Endodermal cell (in vitro differentiated cells): ENCODE results near the gene CD74. TPM values are rescaled to one million over a fixed set of nuclear protein-coding genes. Genes with fewer than 3 reads are reported as not detected.
A peak's percentile ranks its signal among the peaks of the same experiment; 100 is the strongest.

Experiments
- DNase-seq: peaks from one replicate; pipeline ENCODE4 v3.0.0-alpha.2; 2017
- H3K27ac ChIP-seq: 2 replicates; pipeline ENCODE4 v1.5.1; 2013; ENCODE audit warnings: mild to moderate bottlenecking, low read depth, low read length, moderate library complexity
- H3K27me3 ChIP-seq: 2 replicates; pipeline ENCODE4 v1.6.1; 2013; ENCODE audit warnings: mild to moderate bottlenecking, low read length, moderate library complexity; ENCODE audit not compliant: insufficient read depth, control insufficient read depth, poor library complexity, severe bottlenecking
- H3K36me3 ChIP-seq: 2 replicates; pipeline ENCODE4 v1.7.0; 2013; ENCODE audit warnings: mild to moderate bottlenecking, low read length, moderate library complexity; ENCODE audit not compliant: control insufficient read depth, insufficient read depth
- H3K4me1 ChIP-seq: one replicate; pipeline ENCODE4 v1.7.0; 2013; ENCODE audit warnings: low read length; ENCODE audit not compliant: control insufficient read depth, insufficient read depth
- H3K4me3 ChIP-seq: 2 replicates; pipeline ENCODE4 v1.5.1; 2013; ENCODE audit warnings: mild to moderate bottlenecking, low read length, moderate library complexity
- H3K9ac ChIP-seq: 2 replicates; pipeline ENCODE4 v1.6.1; 2013; ENCODE audit warnings: mild to moderate bottlenecking, low read length, moderate library complexity; ENCODE audit not compliant: poor library complexity, severe bottlenecking; ENCODE audit errors: extremely low read depth
- H3K9me3 ChIP-seq: 2 replicates; pipeline ENCODE4 v1.6.1; 2013; ENCODE audit warnings: mild to moderate bottlenecking, low read length, moderate library complexity; ENCODE audit not compliant: control insufficient read depth
- H3K27ac Mint-ChIP-seq: 2 replicates; pipeline ENCODE4 v1.8.0; 2020; ENCODE audit warnings: mixed read lengths
- H3K27me3 Mint-ChIP-seq: 2 replicates; pipeline ENCODE4 v1.8.0; 2021; ENCODE audit warnings: mild to moderate bottlenecking, mixed read lengths; ENCODE audit not compliant: insufficient read depth
- H3K36me3 Mint-ChIP-seq: 2 replicates; pipeline ENCODE4 v1.8.0; 2020; ENCODE audit warnings: low read depth, mixed read lengths
- H3K4me1 Mint-ChIP-seq: 2 replicates; pipeline ENCODE4 v1.8.0; 2020; ENCODE audit warnings: mixed read lengths
- H3K4me3 Mint-ChIP-seq: 2 replicates; pipeline ENCODE4 v1.8.0; 2020; ENCODE audit warnings: mild to moderate bottlenecking, moderate library complexity, mixed read lengths
- H3K9me3 Mint-ChIP-seq: 2 replicates; pipeline ENCODE4 v1.8.0; 2020; ENCODE audit warnings: mild to moderate bottlenecking, mixed read lengths
- WGBS, 2 experiments: methylation state at CpG; one replicate each; pipeline versions ENCODE4 v1.1.5 to v1.1.7; 2013; ENCODE audit warnings: missing lambda C conversion rate in 2 of 2, mixed read lengths in 1 of 2; ENCODE audit not compliant: insufficient coverage in 1 of 2, insufficient read length in 1 of 2; 5-methylcytosine and 5-hydroxymethylcytosine counted together
- long read RNA-seq, 4 experiments: library from polyadenylated mRNA in 2 of 4; library from RNA in 1 of 4; library from capped mRNA in 1 of 4; stranded (forward) in 3 of 4; unstranded in 1 of 4; transcript quantifications; one replicate each; pipeline ENCODE4 v2.0.0, GENCODE V29; 2020 to 2021; ENCODE audit warnings: inconsistent platforms in 1 of 4
- polyA plus RNA-seq, 2 experiments: library from polyadenylated mRNA; stranded (reverse); fragments of 50-300 nt; gene quantifications; one replicate each; pipeline ENCODE4 v1.2.3, GENCODE V29; 2013
- total RNA-seq, 2 donors: library from RNA; stranded (reverse); fragmentation: NEBNext Ultra II Directional in 1 of 2; extraction: Animal tissue kit (Norgen Biotek cat#: 25700) in 1 of 2; gene quantifications; 2 replicates in 1 of 2; 3 replicates in 1 of 2; pipeline ENCODE4 v1.2.1, GENCODE V29; 2021
- TF ChIP-seq, protein P1 (sequence below): fragments of 200-600 bp; sonication (generic); conservative IDR thresholded peaks from 2 replicates; pipeline ENCODE4 v1.5.0; 2021; ENCODE audit warnings: antibody characterized with exemption, mild to moderate bottlenecking

CD74 gene
- 10 to 100 TPM; 12.4 to 20.0 TPM for total RNA-seq
- 9.7 TPM for polyA plus RNA-seq (2013, experiment 1 of 2)
- 7.1 TPM for polyA plus RNA-seq (2013, experiment 2 of 2)
- long read RNA-seq, experiment 1, transcript CD74-202 (8 exons, 1,449 nt), result major isoform, 9 of 14 reads
- long read RNA-seq, experiment 1, partial matches to known transcripts, result 1 of 14 reads
- long read RNA-seq, experiment 1, other reads (novel, unspliced or antisense), result 2 of 14 reads
- long read RNA-seq, experiment 2, transcript CD74-202 (8 exons, 1,449 nt), result major isoform, 29 of 33 reads
- long read RNA-seq, experiment 2, partial matches to known transcripts, result 1 of 33 reads
- long read RNA-seq, experiment 2, other reads (novel, unspliced or antisense), result 0 of 33 reads
- long read RNA-seq, experiment 3, transcript CD74-202 (8 exons, 1,449 nt), result major isoform, 18 of 21 reads
- long read RNA-seq, experiment 3, partial matches to known transcripts, result 0 of 21 reads
- long read RNA-seq, experiment 3, other reads (novel, unspliced or antisense), result 0 of 21 reads
- long read RNA-seq, experiment 4, transcript CD74-202 (8 exons, 1,449 nt), result major isoform, 36 of 37 reads
- long read RNA-seq, experiment 4, partial matches to known transcripts, result 0 of 37 reads
- long read RNA-seq, experiment 4, other reads (novel, unspliced or antisense), result 1 of 37 reads

DNA sequence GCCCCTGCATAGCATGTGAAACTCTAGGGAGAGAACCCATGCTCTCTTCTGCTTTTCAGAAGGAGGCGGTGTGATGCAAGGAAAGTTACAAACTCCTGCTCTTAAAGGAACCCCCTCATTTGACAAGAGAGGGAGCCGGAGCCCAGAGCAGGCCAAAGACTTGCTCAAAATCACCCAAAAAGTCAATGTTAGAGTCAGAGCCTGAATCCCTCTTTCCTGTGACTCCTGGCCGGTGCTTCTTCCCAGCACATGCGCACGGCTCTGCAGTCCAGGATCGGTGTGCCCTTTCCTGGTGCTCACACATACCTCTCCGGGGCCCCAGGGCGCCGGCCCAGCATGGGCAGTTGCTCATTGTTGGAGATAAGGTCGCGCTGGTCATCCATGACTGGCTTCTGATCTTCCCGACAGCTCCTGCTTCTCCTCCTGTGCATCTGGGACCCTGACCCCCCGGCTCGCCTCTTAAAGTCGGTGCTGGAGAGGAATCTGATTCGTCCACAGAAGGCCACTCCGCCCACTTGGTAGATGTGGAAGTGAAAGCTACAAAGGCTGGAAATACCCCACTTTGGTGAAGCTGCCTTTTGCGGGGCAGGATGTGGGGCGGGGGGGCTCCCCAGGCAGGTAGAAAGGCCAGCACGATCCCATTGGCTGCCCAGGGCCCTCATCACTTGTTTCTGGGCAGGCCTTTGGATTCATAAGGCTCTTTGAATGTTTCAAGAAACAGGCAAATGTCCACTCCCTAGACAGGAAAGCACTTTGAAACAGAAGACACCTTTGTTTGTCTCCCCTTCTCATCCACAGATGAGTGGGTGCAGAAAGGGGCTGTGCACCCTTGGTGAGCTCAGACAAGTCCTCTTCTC, at the start of gene CD74:
Gene CD74 (minus strand): TSS at position 592 of the 857 bp plus-strand sequence. CDS start 161 bp downstream, at position 431.
- H3K27me3 ChIP-seq, result no peaks in the 10 kb centered on the region
- no peaks in the 10 kb centered on the region for H3K36me3 ChIP-seq
- TF ChIP-seq, protein P1, sequence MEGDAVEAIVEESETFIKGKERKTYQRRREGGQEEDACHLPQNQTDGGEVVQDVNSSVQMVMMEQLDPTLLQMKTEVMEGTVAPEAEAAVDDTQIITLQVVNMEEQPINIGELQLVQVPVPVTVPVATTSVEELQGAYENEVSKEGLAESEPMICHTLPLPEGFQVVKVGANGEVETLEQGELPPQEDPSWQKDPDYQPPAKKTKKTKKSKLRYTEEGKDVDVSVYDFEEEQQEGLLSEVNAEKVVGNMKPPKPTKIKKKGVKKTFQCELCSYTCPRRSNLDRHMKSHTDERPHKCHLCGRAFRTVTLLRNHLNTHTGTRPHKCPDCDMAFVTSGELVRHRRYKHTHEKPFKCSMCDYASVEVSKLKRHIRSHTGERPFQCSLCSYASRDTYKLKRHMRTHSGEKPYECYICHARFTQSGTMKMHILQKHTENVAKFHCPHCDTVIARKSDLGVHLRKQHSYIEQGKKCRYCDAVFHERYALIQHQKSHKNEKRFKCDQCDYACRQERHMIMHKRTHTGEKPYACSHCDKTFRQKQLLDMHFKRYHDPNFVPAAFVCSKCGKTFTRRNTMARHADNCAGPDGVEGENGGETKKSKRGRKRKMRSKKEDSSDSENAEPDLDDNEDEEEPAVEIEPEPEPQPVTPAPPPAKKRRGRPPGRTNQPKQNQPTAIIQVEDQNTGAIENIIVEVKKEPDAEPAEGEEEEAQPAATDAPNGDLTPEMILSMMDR, result no peak
- Mint-ChIP-seq H3K4me3 (peak within 1 kb of the TSS; percentile 51), H3K36me3 (no peaks in the 10 kb centered on the region), H3K27ac (peak within 1 kb of the TSS; percentile 71), H3K27me3 (peaks cover 3% of the 10 kb centered on the region), H3K9me3 (no peaks in the 10 kb centered on the region), H3K4me1 (peaks cover 15% of the 10 kb centered on the region)
- no peak within 1 kb of the TSS for H3K9ac ChIP-seq
- no peaks in the 10 kb centered on the region for H3K9me3 ChIP-seq
- no peaks in the 10 kb centered on the region for H3K4me1 ChIP-seq
- DNase-seq, result peak; percentile 87
- H3K4me3 ChIP-seq, result no peak within 1 kb of the TSS
- WGBS, 2 experiments, result 73 to 90% methylated on average over 8 to 20 of the region's 20 CpGs
- no peak within 1 kb of the TSS for H3K27ac ChIP-seq

DNA sequence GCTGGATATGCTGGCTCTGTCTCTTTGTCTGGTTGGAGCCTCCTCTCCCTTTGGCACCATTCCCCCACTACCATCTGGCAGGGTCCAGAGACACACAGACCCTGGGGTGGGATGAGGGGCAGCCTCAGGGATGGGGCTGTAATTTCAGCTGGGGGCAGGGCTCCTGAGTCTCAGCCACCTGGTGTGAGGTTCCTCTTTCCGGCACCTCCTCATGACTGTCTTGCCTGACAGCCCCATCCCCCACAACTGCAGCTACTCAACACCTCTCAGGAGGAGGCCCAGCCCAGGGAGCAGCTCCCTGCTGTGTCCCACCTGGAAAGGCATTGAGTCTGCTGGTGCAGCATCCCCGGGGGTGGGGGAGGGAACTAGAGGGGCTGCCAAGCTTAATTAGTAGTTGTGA, 48.5 kb upstream of the CD74 start:
- Histone ChIP-seq H3K36me3 (no peaks in the 10 kb centered on the region), H3K9ac (no peak overlapping the region), H3K9me3 (no peaks in the 10 kb centered on the region), H3K27me3 (no peaks in the 10 kb centered on the region), H3K27ac (no peak overlapping the region), H3K4me3 (no peak overlapping the region), H3K4me1 (peaks cover 6% of the 10 kb centered on the region)
- Mint-ChIP-seq H3K36me3 (no peaks in the 10 kb centered on the region), H3K4me1 (peaks cover 52% of the 10 kb centered on the region), H3K4me3 (peak overlapping the region; percentile 19), H3K9me3 (no peaks in the 10 kb centered on the region), H3K27me3 (no peaks in the 10 kb centered on the region), H3K27ac (peak overlapping the region; percentile 83)
- peak; percentile 73 for DNase-seq
- TF ChIP-seq, protein P1, result no peak
- 50% methylated on average over 2 of the region's 2 CpGs; no CpG with 5 or more reads in 1 of the 2 experiments for WGBS, 2 experiments

DNA sequence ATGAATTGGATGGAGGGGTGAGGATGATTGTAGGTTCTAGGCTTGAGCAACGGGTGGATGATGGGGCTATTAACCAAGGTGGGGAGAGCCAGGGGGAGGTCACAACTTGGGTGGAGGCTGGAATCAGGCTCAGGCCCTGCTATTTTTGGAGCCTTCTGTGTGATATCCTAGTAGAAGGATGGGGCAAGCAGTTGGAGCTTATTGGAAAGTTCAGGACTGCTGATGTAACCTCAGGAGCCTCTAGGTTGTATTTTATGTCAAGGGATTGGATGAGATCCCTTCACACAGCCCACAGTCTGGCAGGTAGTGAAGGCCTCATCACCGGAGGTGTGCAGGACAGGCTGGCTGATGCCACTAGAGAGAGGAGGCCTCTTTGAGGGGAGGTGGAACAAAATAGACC, 48.1 kb upstream of the CD74 start:
- no peak for DNase-seq
- H3K9me3 ChIP-seq, result no peaks in the 10 kb centered on the region
- H3K4me3 Mint-ChIP-seq, result no peak overlapping the region
- peak overlapping the region; percentile 83 for H3K27ac Mint-ChIP-seq
- peaks cover 6% of the 10 kb centered on the region for H3K4me1 ChIP-seq
- H3K27me3 Mint-ChIP-seq, result no peaks in the 10 kb centered on the region
- H3K27ac ChIP-seq, result no peak overlapping the region
- H3K9me3 Mint-ChIP-seq, result no peaks in the 10 kb centered on the region
- no peak overlapping the region for H3K4me3 ChIP-seq
- TF ChIP-seq, protein P1, result no peak
- H3K4me1 Mint-ChIP-seq, result peaks cover 49% of the 10 kb centered on the region
- H3K36me3 Mint-ChIP-seq, result no peaks in the 10 kb centered on the region
- H3K27me3 ChIP-seq, result no peaks in the 10 kb centered on the region
- 86 to 100% methylated on average over 1 to 2 of the region's 2 CpGs for WGBS, 2 experiments
- H3K36me3 ChIP-seq, result no peaks in the 10 kb centered on the region
- no peak overlapping the region for H3K9ac ChIP-seq
